ENCODE results near the gene NR5A2.

DNA sequence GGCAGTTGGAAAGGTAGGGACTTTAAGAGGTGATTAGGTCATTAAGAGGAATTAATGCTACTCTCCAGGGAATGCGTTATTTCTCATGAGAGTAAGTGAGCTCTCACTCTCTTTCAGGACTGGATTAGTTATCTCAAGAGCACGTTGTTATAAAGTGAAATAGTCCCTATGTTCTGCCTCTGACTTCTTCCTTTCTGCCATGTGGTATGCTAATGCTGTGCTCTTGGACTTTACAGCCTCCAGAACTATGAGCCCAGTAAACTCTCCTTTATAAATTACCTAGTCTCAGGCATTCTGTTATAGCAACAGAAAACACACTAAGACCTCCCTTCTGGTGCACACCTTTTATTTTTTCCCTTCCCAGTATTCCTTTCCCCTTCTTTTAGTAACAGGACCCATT, 187.8 kb downstream of the NR5A2 start:
- TF ChIP-seq, protein P1, sequence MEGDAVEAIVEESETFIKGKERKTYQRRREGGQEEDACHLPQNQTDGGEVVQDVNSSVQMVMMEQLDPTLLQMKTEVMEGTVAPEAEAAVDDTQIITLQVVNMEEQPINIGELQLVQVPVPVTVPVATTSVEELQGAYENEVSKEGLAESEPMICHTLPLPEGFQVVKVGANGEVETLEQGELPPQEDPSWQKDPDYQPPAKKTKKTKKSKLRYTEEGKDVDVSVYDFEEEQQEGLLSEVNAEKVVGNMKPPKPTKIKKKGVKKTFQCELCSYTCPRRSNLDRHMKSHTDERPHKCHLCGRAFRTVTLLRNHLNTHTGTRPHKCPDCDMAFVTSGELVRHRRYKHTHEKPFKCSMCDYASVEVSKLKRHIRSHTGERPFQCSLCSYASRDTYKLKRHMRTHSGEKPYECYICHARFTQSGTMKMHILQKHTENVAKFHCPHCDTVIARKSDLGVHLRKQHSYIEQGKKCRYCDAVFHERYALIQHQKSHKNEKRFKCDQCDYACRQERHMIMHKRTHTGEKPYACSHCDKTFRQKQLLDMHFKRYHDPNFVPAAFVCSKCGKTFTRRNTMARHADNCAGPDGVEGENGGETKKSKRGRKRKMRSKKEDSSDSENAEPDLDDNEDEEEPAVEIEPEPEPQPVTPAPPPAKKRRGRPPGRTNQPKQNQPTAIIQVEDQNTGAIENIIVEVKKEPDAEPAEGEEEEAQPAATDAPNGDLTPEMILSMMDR (IDR thresholded peaks at IDR 0.05): no peak
- TF ChIP-seq POLR2A (IDR thresholded peaks at IDR 0.05): no peak

All from body of pancreas (tissue), 4 donors.